HepG2 (cell line): ENCODE data around the gene AGRN. TPM values are rescaled to one million over a fixed set of nuclear protein-coding genes. Genes with fewer than 3 reads are reported as not detected.
A peak's percentile ranks its signal among the peaks of the same experiment; 100 is the strongest.

ENCODE experiments used
- AGO2 ChIP-seq: fragments of 200-400 bp; formaldehyde crosslinking; optimal IDR thresholded peaks from 2 replicates; pipeline ENCODE3; 2017; ENCODE audit warnings: mild to moderate bottlenecking, low read depth, low read length, moderate library complexity
- ATAD3A ChIP-seq: sonication (generic); formaldehyde crosslinking; IDR thresholded peaks from 2 replicates; pipeline ENCODE4 v1.4.0; 2020; ENCODE audit warnings: missing genetic modification reagents
- ATM ChIP-seq: fragments of 450-650 bp; IDR thresholded peaks from 2 replicates; pipeline ENCODE4 v1.7.1; 2017; ENCODE audit warnings: mild to moderate bottlenecking, borderline replicate concordance
- EP300 ChIP-seq, 3 experiments: sonication (generic) in 1 of 3; formaldehyde crosslinking in 1 of 3; IDR thresholded peaks; 2 replicates each; pipeline versions ENCODE4 v1.5.1 to v1.6.1; 2011 to 2020; ENCODE audit warnings: low read depth in 2 of 3, low read length in 2 of 3, borderline replicate concordance in 1 of 3, improper control_type of control experiment in 1 of 3, mild to moderate bottlenecking in 1 of 3, missing genetic modification reagents in 1 of 3, moderate library complexity in 1 of 3
- KDM3A ChIP-seq: IDR thresholded peaks from 2 replicates; pipeline ENCODE4 v1.6.1; 2018; ENCODE audit warnings: low read depth, missing compliant biosample characterization
- MXD3 ChIP-seq: IDR thresholded peaks from 2 replicates; pipeline ENCODE4 v1.6.1; 2016; ENCODE audit warnings: mild to moderate bottlenecking, missing biosample characterization, missing genetic modification reagents
- NR3C1 ChIP-seq: sonication (generic); formaldehyde crosslinking; IDR thresholded peaks from 2 replicates; pipeline ENCODE4 v1.4.0; 2020; ENCODE audit warnings: missing genetic modification reagents
- POLR2AphosphoS5 ChIP-seq: IDR thresholded peaks from 2 replicates; pipeline ENCODE4 v1.6.1; 2012; ENCODE audit warnings: low read depth, low read length
- PREB ChIP-seq: sonication (generic); formaldehyde crosslinking; IDR thresholded peaks from 2 replicates; pipeline ENCODE4 v1.4.0; 2020; ENCODE audit warnings: missing genetic modification reagents
- SMAD9 ChIP-seq: sonication (generic); formaldehyde crosslinking; IDR thresholded peaks from 2 replicates; pipeline ENCODE4 v1.5.1; 2020; ENCODE audit warnings: mild to moderate bottlenecking, missing genetic modification reagents
- SP4 ChIP-seq: sonication (generic); formaldehyde crosslinking; IDR thresholded peaks from 2 replicates; pipeline ENCODE4 v1.8.1; 2023; ENCODE audit warnings: mild to moderate bottlenecking, missing genetic modification reagents
- TERF1 ChIP-seq: sonication (generic); formaldehyde crosslinking; IDR thresholded peaks from 2 replicates; pipeline ENCODE4 v1.8.0; 2022; ENCODE audit warnings: mild to moderate bottlenecking, missing genetic modification reagents, moderate library complexity
- ZNF10 ChIP-seq: sonication (generic); formaldehyde crosslinking; IDR thresholded peaks from 2 replicates; pipeline ENCODE4 v1.4.0; 2020; ENCODE audit warnings: mild to moderate bottlenecking, low read depth, missing genetic modification reagents, borderline replicate concordance
- ZNF20 ChIP-seq: sonication (generic); formaldehyde crosslinking; IDR thresholded peaks from 2 replicates; pipeline ENCODE4 v1.4.0; 2020; ENCODE audit warnings: mild to moderate bottlenecking, moderate library complexity, missing genetic modification reagents
- ZNF235 ChIP-seq: sonication (generic); formaldehyde crosslinking; IDR thresholded peaks from 2 replicates; pipeline ENCODE4 v1.8.1; 2023; ENCODE audit warnings: mild to moderate bottlenecking, missing genetic modification reagents, borderline replicate concordance
- ZNF383 ChIP-seq: sonication (generic); formaldehyde crosslinking; IDR thresholded peaks from 2 replicates; pipeline ENCODE4 v1.4.0; 2020; ENCODE audit warnings: missing genetic modification reagents, mild to moderate bottlenecking, borderline replicate concordance
- ZNF598 ChIP-seq: sonication (generic); formaldehyde crosslinking; IDR thresholded peaks from 2 replicates; pipeline ENCODE4 v1.5.1; 2020; ENCODE audit warnings: mild to moderate bottlenecking, missing genetic modification reagents, borderline replicate concordance
- ZNF607 ChIP-seq: sonication (generic); formaldehyde crosslinking; IDR thresholded peaks from 2 replicates; pipeline ENCODE4 v1.5.1; 2020; ENCODE audit warnings: missing genetic modification reagents, mild to moderate bottlenecking, borderline replicate concordance
- ZNF614 ChIP-seq: IDR thresholded peaks from 2 replicates; pipeline ENCODE4 v1.6.1; 2018; ENCODE audit warnings: missing biosample characterization, missing genetic modification reagents, inconsistent platforms, borderline replicate concordance
- polyA plus RNA-seq, 8 experiments: library from polyadenylated mRNA; depleted of rRNA in 3 of 8; stranded (reverse) in 7 of 8; unstranded in 1 of 8; fragments of >200 nt; fragmentation: Illumina TruSeq in 4 of 8; extraction: Trizol in 4 of 8; gene quantifications; 2 replicates each; pipeline versions ENCODE4 v1.2.1 to v1.2.3, GENCODE V29; 2011 to 2016; ENCODE audit warnings: low read depth in 4 of 8, missing spikeins in 1 of 8, mixed read lengths in 1 of 8; ENCODE audit not compliant: insufficient read depth in 1 of 8
- total RNA-seq, 5 experiments: library from RNA; depleted of rRNA; stranded (reverse); fragments of >200 nt; fragmentation: Illumina TruSeq; extraction: Trizol; gene quantifications; 2 replicates each; pipeline ENCODE4 v1.2.3, GENCODE V29; 2016; ENCODE audit warnings: low read depth in 1 of 5
- TF ChIP-seq, protein P1 (sequence below): sonication (generic); formaldehyde crosslinking; IDR thresholded peaks from 2 replicates; pipeline ENCODE4 v1.4.0; 2020; ENCODE audit warnings: missing genetic modification reagents, mild to moderate bottlenecking, borderline replicate concordance

Gene AGRN
- total and polyA plus RNA-seq, 2 of the 13 experiments (the other 11 are each of a cell fraction or from before 2014, with no cell fraction given), result 29.8 to 65.2 TPM

DNA sequence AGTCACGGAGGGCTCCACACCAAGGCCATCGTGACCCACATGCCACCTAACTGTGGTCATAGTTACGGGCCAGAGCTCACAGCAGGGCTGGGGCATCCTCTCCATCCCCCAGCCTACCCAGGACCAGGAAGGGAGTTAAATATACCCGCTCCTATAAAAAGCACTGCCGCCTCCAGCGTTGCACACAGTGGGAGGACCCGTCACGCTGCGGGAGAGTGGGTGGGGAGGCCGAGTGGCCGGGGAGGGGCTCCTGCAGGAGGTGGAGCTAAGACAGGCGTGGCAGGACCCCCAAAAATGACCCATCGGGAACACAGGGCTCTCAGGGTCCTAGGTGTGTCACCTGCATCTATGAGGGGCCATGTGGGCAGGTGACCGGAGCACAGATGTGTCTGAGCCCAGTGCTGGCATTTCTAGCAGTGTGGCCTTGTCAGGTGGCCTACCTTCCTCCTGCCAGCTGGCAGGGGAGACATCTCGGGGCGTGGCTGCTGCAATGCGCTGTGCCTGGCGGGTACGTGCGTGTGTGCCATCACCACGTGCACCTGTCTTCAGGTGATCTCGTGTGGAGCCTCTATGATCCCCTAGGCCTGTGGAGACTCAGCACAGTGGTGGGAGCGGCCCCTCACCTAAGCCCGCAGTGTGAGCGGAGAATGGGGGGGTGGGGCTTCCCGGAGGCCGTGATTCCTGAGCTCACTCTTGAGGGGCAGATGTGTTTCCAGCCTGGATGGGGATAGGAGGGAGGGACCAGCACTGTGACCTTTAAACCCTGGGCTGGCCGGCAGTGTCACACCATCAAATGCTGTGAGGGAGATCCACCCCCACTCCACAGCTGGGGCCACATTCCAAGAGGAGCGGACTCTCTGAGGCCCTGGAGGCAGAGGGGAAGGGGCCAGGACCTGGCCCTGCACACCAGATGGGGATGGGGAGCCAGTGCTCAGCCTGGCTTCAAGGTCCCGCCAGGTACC is 17.7 kb downstream of the AGRN start (continued):
- TF ChIP-seq TERF1 (CRISPR knock-in tag), result no peak
- no peak for TF ChIP-seq AGO2
- no peak for TF ChIP-seq ZNF598
- TF ChIP-seq PREB (CRISPR knock-in tag), result no peak
- TF ChIP-seq NR3C1 (CRISPR knock-in tag), result no peak
- TF ChIP-seq ZNF10 (CRISPR knock-in tag), result no peak
- TF ChIP-seq ZNF383 (CRISPR knock-in tag), result no peak
- no peak for TF ChIP-seq KDM3A
- no peak for TF ChIP-seq ZNF614 (CRISPR knock-in tag)
- no peak for TF ChIP-seq ATM
- TF ChIP-seq POLR2AphosphoS5, result no peak
- peak; percentile 22; the same call in 1 of the 2 replicates for TF ChIP-seq SP4 (CRISPR knock-in tag)
- no peak for TF ChIP-seq ZNF20 (CRISPR knock-in tag)
- TF ChIP-seq ZNF607 (CRISPR knock-in tag), result no peak
- no peak for TF ChIP-seq ATAD3A (CRISPR knock-in tag)
- peak in 1 of 2 experiments; percentile 27; a peak in 1 of 4 replicates for TF ChIP-seq EP300 (IDR thresholded peaks at IDR 0.05; ENCODE audit: low read depth in 2 of 2, low read length in 2 of 2)
- no peak for TF ChIP-seq EP300 (CRISPR knock-in tag; IDR thresholded peaks at IDR 0.05; ENCODE audit: borderline replicate concordance)
- no peak for TF ChIP-seq SMAD9
- TF ChIP-seq MXD3, result no peak
- TF ChIP-seq, protein P1, sequence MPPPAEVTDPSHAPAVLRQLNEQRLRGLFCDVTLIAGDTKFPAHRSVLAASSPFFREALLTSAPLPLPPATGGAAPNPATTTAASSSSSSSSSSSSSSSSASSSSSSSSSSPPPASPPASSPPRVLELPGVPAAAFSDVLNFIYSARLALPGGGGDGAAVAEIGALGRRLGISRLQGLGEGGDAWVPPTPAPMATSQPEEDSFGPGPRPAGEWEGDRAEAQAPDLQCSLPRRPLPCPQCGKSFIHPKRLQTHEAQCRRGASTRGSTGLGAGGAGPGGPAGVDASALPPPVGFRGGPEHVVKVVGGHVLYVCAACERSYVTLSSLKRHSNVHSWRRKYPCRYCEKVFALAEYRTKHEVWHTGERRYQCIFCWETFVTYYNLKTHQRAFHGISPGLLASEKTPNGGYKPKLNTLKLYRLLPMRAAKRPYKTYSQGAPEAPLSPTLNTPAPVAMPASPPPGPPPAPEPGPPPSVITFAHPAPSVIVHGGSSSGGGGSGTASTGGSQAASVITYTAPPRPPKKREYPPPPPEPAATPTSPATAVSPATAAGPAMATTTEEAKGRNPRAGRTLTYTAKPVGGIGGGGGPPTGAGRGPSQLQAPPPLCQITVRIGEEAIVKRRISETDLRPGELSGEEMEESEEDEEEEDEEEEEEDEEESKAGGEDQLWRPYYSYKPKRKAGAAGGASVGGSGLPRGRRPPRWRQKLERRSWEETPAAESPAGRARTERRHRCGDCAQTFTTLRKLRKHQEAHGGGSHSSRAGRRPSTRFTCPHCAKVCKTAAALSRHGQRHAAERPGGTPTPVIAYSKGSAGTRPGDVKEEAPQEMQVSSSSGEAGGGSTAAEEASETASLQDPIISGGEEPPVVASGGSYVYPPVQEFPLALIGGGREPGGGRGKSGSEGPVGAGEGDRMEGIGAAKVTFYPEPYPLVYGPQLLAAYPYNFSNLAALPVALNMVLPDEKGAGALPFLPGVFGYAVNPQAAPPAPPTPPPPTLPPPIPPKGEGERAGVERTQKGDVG, result no peak
- 0 out of 2 replicates have a peak, but pooled peaks have one; percentile 61 for TF ChIP-seq ZNF235 (CRISPR knock-in tag)
